ENCODE data around the gene ZNF235. TPM values are rescaled to one million over a fixed set of nuclear protein-coding genes. Genes with fewer than 3 reads are reported as not detected.

Gene ZNF235
- polyA plus RNA-seq, 2 of the 4 experiments (the other 2 are of a cell fraction) = 3.8 to 7.4 TPM

DNA sequence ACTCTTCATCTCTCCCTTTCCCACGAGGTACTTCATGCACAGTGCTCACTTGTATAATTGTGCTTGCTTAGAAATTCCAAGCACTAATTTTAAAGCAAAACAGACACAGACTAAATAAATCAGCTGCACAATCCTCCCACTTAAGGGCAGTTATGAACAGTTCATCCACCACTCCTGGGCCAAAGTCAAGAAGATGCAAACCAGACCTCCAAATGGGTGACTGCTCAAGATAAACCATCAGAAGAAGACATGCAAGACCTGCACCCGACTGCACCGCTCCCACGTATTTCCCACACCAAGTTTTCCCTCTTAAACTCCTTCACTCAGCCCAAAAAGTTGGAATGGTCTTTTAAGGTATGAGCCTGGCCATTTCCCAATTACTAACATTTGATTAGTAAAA is 19.9 kb downstream of the ZNF235 start:
- H3K4me2 ChIP-seq = no peak overlapping the region
- FAIRE-seq (no peak), DNase-seq (ENCODE audit: low read depth in 1 of 2, low spot score in 1 of 2) (no peak), ATAC-seq (no peak)
- no peak for TF ChIP-seq BCL3 (IDR thresholded peaks at IDR 0.05)
- TF ChIP-seq ZFP36 (IDR thresholded peaks at IDR 0.05; ENCODE audit: borderline replicate concordance, partially characterized antibody) = no peak
- no peak for TF ChIP-seq HOXB13 (CRISPR knock-in tag; IDR thresholded peaks at IDR 0.05; ENCODE audit: low read depth)
- no peak for TF ChIP-seq CBX2 (IDR thresholded peaks at IDR 0.05; ENCODE audit: borderline replicate concordance, low read depth)
- no peak for TF ChIP-seq SMC3 (IDR thresholded peaks at IDR 0.05)
- no peak for TF ChIP-seq NR3C1 (IDR thresholded peaks at IDR 0.05)
- ChIA-PET POLR2A (no interaction called here), CTCF (interaction anchor here (0.6 kb wide), 2 partner anchors 12 to 402 kb away, joined by 3 read pairs; no protein-coding TSS in a partner anchor)
- no peak overlapping the region for H3K27ac ChIP-seq
- WGBS (ENCODE audit: missing lambda C conversion rate) = 70% methylated on average over 4 of the region's 4 CpGs
- peaks cover 77% of the 10 kb centered on the region for H3K9me3 ChIP-seq
- no peaks in the 10 kb centered on the region for H3K4me1 ChIP-seq
- H3K4me3 ChIP-seq = no peak overlapping the region

DNA sequence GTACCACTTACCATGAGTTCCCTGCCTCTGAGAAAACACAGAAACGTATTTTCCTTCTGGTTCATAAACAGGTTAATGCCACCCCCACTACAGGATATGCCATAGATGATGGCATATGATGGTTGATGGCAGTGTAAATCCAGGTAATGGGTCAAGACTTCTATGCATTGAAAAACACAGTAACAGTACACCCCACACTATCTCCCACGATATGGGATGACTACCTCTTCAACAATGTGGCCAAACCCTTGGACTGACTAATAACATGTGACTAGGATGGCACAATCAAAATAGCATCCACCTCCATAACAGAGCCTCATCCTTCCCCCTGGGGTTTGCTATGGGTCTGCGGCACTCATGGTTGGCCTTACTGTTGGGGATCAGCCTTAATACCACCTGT is 22.0 kb downstream of the ZNF235 start:
- no peak overlapping the region for H3K27ac ChIP-seq
- H3K4me1 ChIP-seq = no peaks in the 10 kb centered on the region
- POLR2A ChIA-PET = no interaction called here
- ATAC-seq = peak in 1 of 2 experiments; percentile 47; a peak in 1 of 6 replicates
- H3K4me3 ChIP-seq = no peak overlapping the region
- DNase-seq (ENCODE audit: low read depth in 1 of 2, low spot score in 1 of 2) = no peak
- H3K9me3 ChIP-seq = peaks cover 77% of the 10 kb centered on the region
- 61% methylated on average over 3 of the region's 3 CpGs for WGBS (ENCODE audit: missing lambda C conversion rate)
- no peak for TF ChIP-seq GATA3 (IDR thresholded peaks at IDR 0.05; ENCODE audit: borderline replicate concordance)
- no peak for TF ChIP-seq CEBPB (IDR thresholded peaks at IDR 0.05)
- TF ChIP-seq TP53 (CRISPR knock-in tag; IDR thresholded peaks at IDR 0.05) = no peak
- no peak for TF ChIP-seq PHF8 (IDR thresholded peaks at IDR 0.05; ENCODE audit: borderline replicate concordance, low read depth)
- TF ChIP-seq JUNB (IDR thresholded peaks at IDR 0.05) = no peak
- TF ChIP-seq, protein P1, sequence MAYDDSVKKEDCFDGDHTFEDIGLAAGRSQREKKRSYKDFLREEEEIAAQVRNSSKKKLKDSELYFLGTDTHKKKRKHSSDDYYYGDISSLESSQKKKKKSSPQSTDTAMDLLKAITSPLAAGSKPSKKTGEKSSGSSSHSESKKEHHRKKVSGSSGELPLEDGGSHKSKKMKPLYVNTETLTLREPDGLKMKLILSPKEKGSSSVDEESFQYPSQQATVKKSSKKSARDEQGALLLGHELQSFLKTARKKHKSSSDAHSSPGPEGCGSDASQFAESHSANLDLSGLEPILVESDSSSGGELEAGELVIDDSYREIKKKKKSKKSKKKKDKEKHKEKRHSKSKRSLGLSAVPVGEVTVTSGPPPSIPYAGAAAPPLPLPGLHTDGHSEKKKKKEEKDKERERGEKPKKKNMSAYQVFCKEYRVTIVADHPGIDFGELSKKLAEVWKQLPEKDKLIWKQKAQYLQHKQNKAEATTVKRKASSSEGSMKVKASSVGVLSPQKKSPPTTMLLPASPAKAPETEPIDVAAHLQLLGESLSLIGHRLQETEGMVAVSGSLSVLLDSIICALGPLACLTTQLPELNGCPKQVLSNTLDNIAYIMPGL (CRISPR knock-in tag; IDR thresholded peaks at IDR 0.05; ENCODE audit: borderline replicate concordance) = no peak
- TF ChIP-seq, protein P2, sequence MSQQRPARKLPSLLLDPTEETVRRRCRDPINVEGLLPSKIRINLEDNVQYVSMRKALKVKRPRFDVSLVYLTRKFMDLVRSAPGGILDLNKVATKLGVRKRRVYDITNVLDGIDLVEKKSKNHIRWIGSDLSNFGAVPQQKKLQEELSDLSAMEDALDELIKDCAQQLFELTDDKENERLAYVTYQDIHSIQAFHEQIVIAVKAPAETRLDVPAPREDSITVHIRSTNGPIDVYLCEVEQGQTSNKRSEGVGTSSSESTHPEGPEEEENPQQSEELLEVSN (IDR thresholded peaks at IDR 0.05; ENCODE audit: borderline replicate concordance, low read depth) = no peak
- no peak for TF ChIP-seq EHMT2 (IDR thresholded peaks at IDR 0.05; ENCODE audit: low read depth)
- no peak for TF ChIP-seq FOSB (CRISPR knock-in tag; IDR thresholded peaks at IDR 0.05)
- TF ChIP-seq RAD21 (conservative IDR thresholded peaks at IDR 0.05 in 1 of 2, IDR thresholded peaks at IDR 0.05 in 1 of 2) = no peak
- TF ChIP-seq RNF2 (IDR thresholded peaks at IDR 0.05; ENCODE audit: borderline replicate concordance, low read depth) = no peak
- CTCF ChIA-PET = interaction anchor here (0.6 kb wide), 1 partner anchor 1940 kb away, joined by 3 read pairs; no protein-coding TSS in a partner anchor
- H3K4me2 ChIP-seq = no peak overlapping the region
- no peak for FAIRE-seq

DNA sequence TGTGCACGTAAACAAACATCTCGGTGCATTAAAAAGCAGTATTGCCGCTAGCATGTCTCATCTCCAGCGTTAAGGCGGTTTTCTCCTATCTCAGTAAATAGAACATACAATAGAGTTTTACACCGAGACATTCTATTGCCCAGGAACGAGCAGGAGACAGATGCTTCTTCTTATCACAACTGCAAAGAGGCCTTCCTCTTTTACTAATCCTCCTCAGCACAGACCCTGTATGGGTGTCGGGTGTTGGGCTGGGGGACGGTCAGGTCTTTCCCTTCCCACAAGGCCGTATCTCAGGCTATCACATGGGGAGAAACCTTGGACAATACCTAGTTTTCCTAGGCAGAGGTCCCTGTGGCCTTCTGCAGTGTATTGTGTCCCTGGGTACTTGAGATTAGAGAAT is 23.9 kb downstream of the ZNF235 start:
- CTCF ChIA-PET = no interaction called here
- no peaks in the 10 kb centered on the region for H3K4me1 ChIP-seq
- ATAC-seq (no peak), FAIRE-seq (no peak), DNase-seq (ENCODE audit: low read depth in 1 of 2, low spot score in 1 of 2) (no peak)
- POLR2A ChIA-PET = no interaction called here
- TF ChIP-seq SREBF2 (IDR thresholded peaks at IDR 0.05) = no peak
- no peak for TF ChIP-seq JUN (IDR thresholded peaks at IDR 0.05)
- no peak for TF ChIP-seq POLR2AphosphoS2 (conservative IDR thresholded peaks at IDR 0.05; ENCODE audit: low read length)
- TF ChIP-seq TFCP2L1 (CRISPR knock-in tag; IDR thresholded peaks at IDR 0.05) = no peak
- no peak for TF ChIP-seq ZFP36 (IDR thresholded peaks at IDR 0.05; ENCODE audit: borderline replicate concordance, partially characterized antibody)
- TF ChIP-seq, protein P3, sequence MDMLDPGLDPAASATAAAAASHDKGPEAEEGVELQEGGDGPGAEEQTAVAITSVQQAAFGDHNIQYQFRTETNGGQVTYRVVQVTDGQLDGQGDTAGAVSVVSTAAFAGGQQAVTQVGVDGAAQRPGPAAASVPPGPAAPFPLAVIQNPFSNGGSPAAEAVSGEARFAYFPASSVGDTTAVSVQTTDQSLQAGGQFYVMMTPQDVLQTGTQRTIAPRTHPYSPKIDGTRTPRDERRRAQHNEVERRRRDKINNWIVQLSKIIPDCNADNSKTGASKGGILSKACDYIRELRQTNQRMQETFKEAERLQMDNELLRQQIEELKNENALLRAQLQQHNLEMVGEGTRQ (IDR thresholded peaks at IDR 0.05) = no peak
- no peak for TF ChIP-seq HOXB13 (CRISPR knock-in tag; IDR thresholded peaks at IDR 0.05; ENCODE audit: low read depth)
- no peak for TF ChIP-seq JUNB (IDR thresholded peaks at IDR 0.05)
- no peak for TF ChIP-seq ESRRA (IDR thresholded peaks at IDR 0.05; ENCODE audit: borderline replicate concordance, low read length)
- TF ChIP-seq CHD4 (IDR thresholded peaks at IDR 0.05; ENCODE audit: borderline replicate concordance) = no peak
- TF ChIP-seq CBX8 (IDR thresholded peaks at IDR 0.05) = no peak
- TF ChIP-seq CEBPB (IDR thresholded peaks at IDR 0.05) = no peak
- TF ChIP-seq ZC3H11A (IDR thresholded peaks at IDR 0.05) = no peak
- no peak for TF ChIP-seq FOSB (CRISPR knock-in tag; IDR thresholded peaks at IDR 0.05)
- no peak for TF ChIP-seq MAFK (IDR thresholded peaks at IDR 0.05; ENCODE audit: partially characterized antibody)
- peaks cover 70% of the 10 kb centered on the region for H3K9me3 ChIP-seq
- H3K4me3 ChIP-seq = no peak overlapping the region
- no peak overlapping the region for H3K27ac ChIP-seq
- WGBS (ENCODE audit: missing lambda C conversion rate) = 82% methylated on average over 10 of the region's 10 CpGs
- H3K4me2 ChIP-seq = no peak overlapping the region
